Measurements from ENCODE around the gene MAOA.

- TF ChIP-seq, protein P1, sequence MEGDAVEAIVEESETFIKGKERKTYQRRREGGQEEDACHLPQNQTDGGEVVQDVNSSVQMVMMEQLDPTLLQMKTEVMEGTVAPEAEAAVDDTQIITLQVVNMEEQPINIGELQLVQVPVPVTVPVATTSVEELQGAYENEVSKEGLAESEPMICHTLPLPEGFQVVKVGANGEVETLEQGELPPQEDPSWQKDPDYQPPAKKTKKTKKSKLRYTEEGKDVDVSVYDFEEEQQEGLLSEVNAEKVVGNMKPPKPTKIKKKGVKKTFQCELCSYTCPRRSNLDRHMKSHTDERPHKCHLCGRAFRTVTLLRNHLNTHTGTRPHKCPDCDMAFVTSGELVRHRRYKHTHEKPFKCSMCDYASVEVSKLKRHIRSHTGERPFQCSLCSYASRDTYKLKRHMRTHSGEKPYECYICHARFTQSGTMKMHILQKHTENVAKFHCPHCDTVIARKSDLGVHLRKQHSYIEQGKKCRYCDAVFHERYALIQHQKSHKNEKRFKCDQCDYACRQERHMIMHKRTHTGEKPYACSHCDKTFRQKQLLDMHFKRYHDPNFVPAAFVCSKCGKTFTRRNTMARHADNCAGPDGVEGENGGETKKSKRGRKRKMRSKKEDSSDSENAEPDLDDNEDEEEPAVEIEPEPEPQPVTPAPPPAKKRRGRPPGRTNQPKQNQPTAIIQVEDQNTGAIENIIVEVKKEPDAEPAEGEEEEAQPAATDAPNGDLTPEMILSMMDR (IDR thresholded peaks at IDR 0.05), result no peak
- TF ChIP-seq POLR2A (IDR thresholded peaks at IDR 0.05; ENCODE audit: low read depth) (no peak), POLR2AphosphoS5 (IDR thresholded peaks at IDR 0.05) (no peak), EP300 (IDR thresholded peaks at IDR 0.05) (no peak)
These were observed 10.3 kb downstream of the MAOA start for GRCh38 chrX:43666311-43666912.

Data from esophagus muscularis mucosa (tissue), 4 donors.